NT2/D1 (cell line): ENCODE results near the gene MTFR2.

Source experiments
- YY1 ChIP-seq: IDR thresholded peaks from 2 replicates; pipeline ENCODE4 v1.6.1; 2011; ENCODE audit not compliant: insufficient read length, insufficient read depth
- ZNF274 ChIP-seq: IDR thresholded peaks from 2 replicates; pipeline ENCODE4 v1.6.1; 2011; ENCODE audit warnings: mild to moderate bottlenecking, low read depth, low read length

DNA sequence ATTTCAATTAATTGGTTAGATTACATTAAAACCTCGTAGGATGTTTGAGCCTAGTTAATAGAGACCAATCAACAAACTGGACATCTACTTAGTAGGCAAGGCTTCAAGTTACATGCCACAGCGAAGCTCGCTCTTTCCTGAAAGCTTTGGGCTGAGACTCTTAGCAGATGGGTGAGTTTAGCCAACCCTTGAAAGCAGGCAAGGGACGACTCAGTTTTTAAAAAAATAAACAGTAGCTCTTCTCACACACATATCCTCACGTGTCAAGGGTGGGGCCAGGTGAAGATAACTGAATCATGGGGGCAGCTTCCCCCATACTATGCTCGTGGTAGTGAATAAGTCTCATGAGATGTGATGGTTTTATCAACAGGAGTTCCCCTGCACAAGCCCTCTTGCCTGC, 775 bp downstream of the MTFR2 start:
- TF ChIP-seq ZNF274 (no peak), YY1 (no peak)
